GM19468 (cell line): Measurements from ENCODE around the gene KLK6.
"Not testable (repeated sequence)": the region's sequence is repeated elsewhere in the genome, so short reads cannot be mapped to it uniquely, and the experiment has no call there.

Source experiments
- ATAC-seq: cut with Tn5 transposase; IDR thresholded peaks from one replicate; pipeline ENCODE4 v1.9.1; 2021; ENCODE audit warnings: mild to moderate bottlenecking, moderate library complexity, moderate number of reproducible peaks; ENCODE audit not compliant: unreplicated experiment; ENCODE audit errors: extremely low read depth

Gene KLK6

DNA sequence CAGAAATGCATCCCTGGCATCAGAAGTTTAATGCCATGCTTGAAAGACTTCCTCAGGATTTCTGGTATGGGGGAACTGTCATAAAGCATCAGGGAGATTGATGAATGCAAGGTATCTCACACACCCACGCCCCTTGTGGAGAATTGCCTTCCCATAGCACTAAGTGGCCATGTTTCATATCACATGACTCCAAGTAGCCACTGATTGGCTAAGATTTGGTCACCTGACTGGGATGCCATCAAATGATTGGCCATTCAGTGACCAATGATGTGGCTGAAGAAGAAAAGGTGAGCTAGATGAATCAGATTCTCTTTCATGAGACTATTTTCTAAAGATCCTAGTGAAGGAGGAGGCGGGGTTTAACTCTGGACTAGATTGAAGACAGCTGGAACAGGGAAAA lies 24.7 kb upstream of the KLK6 start:
- ATAC-seq: no peak

DNA sequence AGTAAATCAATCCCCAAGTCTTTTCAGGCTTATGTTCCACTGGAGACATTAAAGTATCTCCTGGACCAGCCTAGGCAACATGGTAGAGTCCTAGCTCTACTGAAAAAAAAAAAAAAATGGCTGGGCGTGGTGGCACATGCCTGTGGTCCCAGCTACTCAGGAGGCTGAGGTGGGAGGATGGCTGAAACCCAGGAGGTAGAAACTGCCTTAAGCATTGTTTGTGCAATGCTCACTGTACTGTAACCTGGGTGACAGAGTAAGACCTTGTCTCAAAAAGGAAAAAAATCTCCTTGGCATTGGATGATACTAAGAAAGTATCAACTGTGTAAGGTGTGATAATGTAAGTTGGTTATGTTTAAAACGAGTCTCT lies 23.3 kb upstream of the KLK6 start:
- ATAC-seq: no peak

DNA sequence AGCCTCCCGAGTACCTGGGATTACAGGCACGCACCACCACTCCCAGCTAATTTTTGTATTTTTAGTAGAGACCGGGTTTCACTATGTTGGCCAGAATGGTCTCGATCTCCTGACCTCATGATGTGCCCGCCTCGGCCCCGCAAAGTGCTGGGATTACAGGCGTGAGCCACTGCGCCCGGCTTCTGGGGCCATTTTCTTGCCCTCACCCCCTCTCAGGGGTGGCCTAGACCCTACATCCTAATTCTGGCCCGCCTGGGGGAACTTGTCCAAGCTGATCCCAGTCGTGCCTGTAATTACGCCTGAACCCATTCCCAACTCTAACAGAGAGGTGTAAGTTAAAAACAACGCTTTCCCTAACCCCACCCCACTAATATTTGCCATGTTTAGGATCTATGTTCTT lies 15.0 kb upstream of the KLK6 start:
- not testable (repeated sequence) for ATAC-seq

DNA sequence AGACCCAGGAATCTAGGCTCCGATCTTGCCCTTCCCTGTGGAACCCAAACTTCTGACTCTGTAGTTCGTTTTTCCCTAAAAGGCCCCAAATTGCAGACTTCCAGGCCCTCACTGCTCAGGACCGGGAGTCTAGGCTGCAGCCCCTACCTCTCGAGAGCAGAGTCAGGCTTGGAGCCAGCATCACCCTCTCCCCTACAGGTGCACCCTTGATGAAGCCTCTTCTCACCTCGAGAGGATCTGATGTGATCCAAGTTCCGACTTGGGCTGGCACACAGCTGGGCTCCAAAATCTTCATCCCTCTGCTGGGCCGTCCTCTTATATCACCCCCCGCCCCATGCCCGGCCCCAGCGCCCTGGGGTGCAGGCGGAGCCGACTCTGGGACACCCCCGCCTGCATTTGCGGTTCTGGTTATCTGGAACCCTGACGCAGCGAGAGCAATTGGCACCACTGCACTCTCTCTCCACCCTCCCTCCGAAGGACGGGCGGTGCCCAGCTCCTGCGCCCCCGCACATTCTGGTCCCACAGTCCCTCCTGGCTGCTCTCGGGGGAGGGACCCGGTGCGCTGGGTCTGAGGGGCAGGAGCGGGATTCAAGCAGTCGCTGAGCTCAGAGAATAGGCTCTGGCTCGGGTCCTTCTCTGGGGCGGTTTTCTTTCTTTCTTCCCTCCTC lies 14.4 kb upstream of the KLK6 start, which contains the start of gene KLK7:
TSS of gene KLK7 (minus strand) at position 293 of the 668 bp plus-strand sequence. CDS start 1,518 bp downstream, outside the sequence.
- ATAC-seq: no peak

DNA sequence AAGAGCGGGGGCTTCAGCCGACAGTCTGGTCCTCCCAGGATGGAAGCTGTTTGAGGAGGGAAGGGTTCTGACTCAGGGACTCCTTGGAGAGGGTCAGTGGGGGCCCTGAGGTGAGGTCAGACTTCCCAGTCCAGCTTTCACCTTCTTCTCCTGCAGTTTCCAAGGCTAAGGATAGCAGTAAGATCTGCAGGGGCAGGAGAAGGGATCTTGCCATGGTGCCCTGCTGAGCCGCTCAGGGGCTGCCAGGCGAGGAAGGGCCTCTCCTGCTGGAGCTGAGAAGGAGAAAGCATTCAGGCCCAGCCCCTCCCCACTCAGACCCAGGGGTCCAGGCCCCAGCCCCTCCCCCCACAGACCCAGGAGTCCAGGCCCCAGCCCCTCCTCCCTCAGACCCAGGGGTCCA lies 12.8 kb upstream of the KLK6 start:
- no peak for ATAC-seq

DNA sequence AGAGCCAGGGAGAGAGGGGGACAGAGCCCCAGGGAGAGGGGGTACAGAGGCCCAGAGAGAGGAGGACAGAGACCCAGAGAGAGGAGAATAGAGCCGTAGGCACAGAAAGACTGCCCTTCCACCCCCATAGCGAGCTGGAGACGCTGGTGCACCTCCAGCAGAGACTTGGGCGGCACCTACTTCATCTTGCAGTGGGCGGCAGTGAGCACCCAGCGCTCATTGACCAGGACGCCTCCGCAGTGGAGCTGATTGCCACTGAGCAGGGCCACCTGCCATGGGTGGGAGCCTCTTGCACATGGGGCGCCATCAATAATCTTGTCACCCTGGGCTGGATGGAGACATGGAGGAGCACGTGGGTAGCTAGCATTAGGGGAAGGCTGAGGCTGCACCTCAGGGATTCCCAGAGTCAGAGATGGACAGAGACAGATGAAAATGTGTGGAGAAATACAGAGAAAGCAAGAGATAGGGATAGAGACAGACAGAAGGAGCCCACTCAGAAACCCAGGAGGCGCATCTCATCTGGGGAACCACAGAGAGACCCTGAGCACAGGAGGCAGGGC lies 12.3 kb upstream of the KLK6 start:
- ATAC-seq: no peak

DNA sequence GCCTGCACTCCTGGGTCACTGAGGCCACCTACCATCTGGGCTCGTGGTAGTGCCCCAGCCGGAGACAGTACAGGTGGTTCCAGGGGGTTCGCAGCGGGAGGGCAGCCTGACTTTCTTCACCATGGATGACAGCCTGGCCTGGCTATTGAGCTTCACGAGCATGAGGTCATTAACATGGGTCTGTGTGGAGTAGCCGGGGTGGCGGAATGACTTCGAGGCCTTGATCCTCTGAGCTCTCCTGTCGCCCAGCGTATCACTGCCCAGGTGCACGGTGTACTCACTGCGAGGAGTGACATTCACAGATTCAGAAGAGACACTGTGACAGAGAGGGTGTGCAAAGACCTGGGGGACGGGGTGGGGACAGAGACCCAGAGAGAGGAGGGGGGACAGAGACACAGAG lies 10.8 kb upstream of the KLK6 start:
- no peak for ATAC-seq

DNA sequence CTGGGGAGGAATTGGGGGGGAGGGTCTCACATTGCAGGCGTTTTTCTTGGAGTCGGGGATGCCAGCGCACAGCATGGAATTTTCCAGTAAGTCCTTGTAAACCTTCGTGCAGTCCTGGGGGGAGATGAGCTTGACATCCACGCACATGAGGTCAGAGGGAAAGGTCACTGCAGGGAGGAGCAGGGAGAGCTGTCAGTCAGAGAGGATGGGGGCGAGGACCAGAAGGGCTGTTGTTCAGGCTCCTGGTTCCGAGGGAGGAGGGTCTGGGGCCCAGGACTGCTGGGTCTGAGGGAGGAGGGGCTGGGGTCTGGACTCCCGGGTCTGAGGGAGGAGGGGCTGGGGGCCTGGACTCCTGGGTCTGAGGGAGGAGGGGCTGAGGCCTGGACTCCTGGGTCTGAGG lies 10.4 kb upstream of the KLK6 start:
- no peak for ATAC-seq

DNA sequence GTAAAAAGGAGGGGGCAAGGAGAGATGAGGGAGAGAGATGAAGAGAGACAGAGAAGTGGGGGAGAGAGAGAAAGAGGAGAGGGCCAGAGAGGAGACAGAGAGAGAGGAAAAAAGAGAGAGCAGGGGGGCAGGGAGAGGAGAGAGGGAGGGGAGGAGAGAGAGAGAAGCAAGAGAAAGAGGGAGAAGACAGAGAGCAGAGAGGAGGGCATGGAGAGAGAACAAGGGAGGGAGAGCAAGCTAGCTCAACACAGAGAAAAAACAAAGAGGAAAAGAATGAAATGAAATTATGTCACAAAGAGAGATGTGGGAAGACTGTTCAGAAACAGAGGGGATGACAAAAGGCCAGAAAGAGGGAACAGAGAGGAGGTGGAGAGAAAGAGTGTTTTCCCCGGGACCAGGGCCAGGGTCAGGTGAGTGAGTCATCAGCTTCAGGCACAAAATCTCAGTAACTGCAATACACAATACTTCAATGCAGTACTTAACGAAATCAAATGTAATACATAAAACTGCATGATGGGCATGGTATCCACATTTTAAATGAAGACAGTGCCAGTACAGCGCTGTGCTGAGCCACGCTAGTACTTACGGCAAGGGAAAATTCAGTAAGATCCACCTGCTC lies 9.5 kb upstream of the KLK6 start:
- ATAC-seq: no peak

DNA sequence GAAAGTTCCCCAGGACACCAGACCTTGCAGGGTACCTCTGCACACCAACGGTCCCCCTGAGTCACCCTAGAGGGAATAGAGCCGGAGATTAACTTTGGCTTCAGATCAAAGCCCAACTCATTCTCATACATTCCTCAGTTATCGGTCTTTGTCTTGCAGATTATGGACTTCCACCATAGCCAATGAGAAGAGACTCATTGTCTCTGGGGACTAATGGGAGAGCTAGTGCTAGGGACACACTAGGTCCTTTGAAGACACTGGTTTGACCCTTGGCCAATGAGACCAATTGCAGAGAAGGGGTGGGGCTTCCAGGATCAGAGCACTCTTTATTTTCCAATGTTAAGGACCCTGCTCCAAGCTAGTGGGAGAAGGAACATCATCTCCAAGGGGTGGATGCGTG lies 8.2 kb upstream of the KLK6 start:
- no peak for ATAC-seq

DNA sequence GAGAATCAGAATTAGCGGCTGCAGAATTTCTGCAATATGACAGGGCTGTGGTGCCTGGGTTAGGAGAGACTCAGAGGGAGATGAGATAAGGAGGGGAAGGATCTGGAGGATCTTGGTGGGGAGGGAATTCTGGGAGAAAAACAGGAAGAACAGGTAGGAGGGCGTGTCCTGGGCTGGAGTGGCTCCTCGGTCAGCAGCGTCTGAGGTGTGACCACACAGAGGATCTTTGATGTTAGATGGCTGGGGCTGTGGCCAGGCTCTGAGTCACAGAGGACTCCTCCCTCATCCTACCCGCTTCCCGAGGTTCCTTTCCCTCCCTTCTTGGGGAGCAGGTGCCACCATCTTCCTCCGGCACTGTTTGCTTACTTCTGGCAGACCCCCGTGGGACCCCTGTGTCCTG lies 6.4 kb upstream of the KLK6 start:
- no peak for ATAC-seq

DNA sequence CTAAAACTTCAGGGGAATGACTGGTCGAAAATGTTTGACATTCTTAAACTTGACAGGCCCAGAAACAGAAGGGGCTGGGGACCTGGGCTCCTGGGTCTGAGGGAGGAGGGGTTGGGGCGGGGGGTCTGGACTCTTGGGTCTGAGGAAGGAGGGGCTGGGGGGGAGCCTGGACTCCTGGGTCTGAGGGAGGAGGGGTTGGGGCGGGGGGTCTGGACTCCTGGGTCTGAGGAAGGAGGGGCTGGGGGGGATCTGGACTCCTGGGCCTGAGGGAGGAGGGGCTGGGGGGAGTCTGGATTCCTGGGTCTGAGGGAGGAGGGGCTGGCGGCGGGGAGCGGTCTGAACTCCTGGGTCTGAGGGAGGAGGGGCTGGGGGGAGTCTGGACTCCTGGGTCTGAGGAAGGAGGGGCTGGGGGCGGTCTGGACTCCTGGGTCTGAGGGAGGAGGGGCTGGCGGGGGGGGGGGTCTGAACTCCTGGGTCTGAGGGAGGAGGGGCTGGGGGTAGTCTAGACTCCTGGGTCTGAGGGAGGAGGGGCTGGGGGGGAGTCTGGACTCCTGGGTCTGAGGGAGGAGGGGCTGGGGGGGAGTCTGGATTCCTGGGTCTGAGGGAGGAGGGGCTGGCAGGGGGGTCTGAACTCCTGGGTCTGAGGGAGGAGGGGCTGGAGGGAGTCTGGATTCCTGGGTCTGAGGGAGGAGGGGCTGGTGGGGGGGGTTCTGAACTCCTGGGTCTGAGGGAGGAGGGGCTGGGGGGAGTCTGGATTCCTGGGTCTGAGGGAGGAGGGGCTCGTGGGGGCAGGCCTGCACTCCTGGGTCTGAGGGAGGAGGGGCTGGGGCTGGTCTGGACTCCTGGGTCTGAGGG lies 5.5 kb upstream of the KLK6 start:
- ATAC-seq: no peak

DNA sequence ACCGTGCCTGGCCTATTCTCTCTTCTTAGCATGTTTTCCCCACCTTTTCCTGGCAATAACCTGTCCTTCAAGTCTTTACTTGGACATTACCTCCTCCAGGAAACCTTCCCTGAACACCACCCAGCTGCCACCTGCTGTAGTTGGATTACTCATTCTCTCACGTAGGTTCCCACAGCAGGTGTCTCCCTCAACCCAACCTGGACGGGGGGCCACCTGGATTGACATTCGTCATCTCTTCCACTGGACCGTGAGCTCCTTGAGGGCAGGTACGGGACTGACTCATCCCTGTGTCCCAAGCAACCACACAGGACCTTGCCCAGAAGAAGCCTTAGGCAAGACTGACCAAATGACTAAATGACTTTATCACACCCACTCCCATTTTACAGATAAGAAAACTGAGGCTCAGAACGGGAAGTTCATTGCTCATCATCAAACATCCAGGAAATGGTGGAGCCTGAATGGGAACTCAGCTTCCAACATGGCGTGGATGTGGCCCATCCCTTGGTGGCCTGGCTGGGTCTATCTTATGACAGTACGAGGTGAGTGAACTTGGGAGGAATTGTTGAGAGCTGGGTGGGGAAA lies 3.5 kb upstream of the KLK6 start:
- ATAC-seq: no peak

DNA sequence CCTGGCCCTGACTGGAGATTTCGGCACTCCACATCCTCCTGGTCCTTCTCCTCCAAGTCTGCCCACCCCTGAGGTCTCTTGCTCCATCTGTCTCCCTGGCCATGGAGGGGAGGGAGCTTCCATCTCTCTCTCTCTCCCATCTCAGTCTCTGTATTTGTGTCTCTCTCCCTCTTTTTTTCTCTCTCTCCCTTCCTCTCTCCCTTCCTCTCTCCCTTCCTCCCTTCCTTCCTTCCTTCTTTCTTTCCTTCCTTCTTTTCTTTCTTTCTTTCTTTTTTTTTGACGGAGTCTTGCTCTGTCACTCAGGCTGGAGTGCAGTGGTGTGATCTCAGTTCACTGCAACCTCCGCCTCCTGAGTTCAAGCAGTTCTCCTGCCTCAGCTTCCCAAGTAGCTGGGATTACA lies 419 bp upstream of the KLK6 start:
- not testable (repeated sequence) for ATAC-seq

DNA sequence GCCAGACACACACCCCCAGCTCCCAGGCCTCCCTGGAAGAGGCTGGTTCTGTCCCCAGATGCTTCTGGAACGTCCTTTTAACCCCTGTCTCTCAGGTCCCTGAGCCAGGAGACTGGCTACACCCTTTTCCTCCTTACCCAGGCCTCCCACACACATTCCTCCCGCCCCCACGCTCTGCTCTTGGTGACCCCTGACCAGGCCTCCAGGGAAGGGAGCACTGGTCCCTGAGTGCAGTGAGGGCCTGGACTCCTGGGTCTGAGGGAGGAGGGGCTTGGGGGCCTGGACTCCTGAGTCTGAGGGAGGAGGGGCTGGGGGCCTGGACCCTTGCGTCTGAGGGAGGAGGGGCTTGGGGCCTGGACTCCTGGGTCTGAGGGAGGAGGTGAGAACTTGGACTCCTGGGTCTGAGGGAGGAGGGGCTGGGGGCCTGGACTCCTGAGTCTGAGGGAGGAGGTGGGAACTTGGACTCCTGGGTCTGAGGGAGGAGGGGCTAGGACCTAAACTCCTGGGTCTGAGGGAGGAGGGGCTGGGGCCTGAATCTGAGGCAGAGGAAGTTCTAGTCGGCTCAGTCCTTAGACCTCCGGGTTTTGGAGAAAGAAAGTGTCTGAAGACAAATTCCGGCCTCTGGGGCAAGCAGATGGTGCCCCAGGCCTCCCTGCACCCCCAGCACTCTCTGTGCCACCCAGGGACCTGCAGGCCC lies 527 bp downstream of the KLK6 start:
- ATAC-seq: no peak

DNA sequence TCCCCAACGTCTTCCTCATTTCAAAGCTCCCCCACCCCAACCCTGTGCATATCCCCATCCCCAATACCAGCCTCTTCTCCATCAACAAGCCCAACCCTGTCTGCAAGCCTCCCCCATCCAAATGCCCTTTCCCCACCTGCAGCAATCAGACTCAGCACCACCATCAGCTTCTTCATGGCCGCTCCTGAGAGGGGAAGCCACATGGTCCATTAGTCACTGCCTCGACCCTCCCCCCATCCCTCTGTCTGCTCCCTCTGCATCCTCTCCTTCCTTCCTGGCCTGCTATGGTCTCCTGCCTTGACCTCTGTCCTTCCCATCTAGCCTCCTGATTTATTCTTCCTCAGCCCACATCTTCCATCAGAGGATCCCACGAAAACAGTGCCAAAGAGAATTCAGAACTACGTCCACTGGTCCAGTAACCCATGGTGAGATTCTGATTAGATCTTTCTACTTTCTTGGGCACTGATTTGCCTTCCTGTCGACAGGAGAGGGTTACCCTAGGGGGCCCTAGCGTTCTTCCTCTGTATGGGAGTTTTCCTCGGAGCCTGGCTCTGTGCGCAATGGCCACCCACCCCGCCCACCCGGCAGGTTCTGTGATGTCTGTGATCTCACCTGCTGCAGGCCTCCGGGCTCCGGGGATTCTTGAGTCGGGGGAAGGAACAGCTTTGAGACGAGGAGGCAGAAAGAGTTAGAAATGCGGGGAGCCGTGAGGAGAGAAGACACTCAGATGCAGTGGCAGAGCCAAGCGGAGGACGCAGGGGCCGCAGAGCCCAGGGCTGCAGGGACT lies 1.3 kb downstream of the KLK6 start:
- ATAC-seq: no peak

DNA sequence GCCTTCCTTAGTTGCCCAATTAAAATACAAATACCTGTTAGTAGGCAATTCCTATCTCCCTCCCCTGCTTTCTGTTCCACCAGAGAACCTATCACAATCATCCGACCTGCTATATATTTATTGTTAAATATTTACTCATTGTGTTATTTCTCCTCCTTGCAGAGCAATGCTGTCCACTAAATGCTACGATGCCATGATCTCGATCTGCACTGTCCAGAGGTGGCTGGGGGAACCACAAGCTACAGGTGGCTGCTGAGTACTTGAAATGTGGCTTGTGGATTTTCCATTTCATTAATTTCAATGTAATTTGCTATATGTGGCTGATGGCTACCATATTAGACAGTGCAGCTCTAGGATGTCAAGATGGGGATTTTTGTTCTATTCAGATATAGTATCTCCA lies 5.1 kb downstream of the KLK6 start:
- no peak for ATAC-seq

DNA sequence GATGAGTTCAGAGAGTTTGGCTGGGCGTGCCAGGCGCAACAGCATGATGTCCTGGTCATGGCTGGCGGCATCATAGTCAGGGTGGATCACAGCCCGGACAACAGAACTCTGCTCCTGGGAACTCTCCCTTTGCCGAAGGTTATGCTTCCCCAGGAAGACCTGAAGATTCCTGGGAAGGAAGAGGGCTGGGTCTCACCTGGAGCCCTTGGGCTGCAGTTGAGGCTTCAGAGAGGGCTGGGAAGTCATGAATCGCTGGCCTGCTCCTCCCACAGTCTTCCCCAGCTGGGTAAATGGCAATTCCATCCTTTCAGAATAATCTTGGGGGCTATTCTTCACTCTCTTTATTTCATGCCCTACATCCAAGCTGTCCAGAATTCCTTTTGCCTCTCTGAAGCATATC lies 6.0 kb downstream of the KLK6 start:
- ATAC-seq: no peak

DNA sequence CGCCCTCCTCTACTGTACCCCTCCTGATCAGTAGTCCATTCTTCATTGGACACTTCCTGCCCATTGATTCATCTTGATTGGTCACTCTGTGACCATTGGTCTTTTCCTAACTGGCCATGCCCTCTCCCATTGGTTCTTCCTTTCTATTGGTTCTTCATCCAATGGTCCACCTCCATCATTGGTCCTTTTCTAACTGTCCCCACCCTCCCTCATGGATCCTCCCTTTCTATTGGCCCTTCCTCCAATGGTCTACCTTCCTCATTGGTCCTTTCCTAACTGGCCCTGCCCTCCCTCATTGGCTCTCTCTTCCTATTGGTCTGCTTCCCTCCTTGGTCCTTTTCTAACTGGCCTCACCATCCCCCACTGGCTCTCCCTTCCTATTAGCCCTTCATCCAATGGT lies 7.1 kb downstream of the KLK6 start:
- no peak for ATAC-seq
